Panc1 (cell line): ENCODE data around the gene LSM14A.

Experiments
- TF ChIP-seq, protein P1 (sequence below): fragments of 450-650 bp; IDR thresholded peaks from 2 replicates; pipeline ENCODE4 v1.5.1; 2017; ENCODE audit warnings: mild to moderate bottlenecking
- TF ChIP-seq, protein P2 (sequence below), 2 experiments: IDR thresholded peaks; 2 replicates each; pipeline ENCODE4 v1.6.1; 2011 to 2012; ENCODE audit warnings: low read depth in 2 of 2, control low read depth in 1 of 2, low read length in 1 of 2, mild to moderate bottlenecking in 1 of 2, moderate library complexity in 1 of 2; ENCODE audit not compliant: insufficient read depth in 1 of 2

DNA sequence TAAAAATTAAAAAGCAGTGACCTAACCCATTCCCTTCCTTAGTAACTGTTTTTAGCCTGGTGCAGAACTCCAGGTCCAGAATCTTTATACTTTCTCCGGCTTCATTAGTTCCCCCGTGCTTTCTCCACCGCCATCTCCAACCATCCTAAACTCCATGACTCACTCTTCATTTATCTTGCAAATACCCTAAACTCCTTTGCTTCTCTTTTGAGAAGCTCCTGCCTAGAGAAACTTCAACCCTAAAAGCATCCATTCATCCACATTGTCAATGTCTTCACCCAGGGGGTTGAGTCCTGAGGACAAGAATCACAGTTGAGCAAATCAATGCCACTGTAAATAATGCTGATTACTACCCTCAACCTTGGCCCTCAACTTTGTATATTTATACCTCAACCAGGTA is 65.0 kb downstream of the LSM14A start:
- TF ChIP-seq, protein P1, sequence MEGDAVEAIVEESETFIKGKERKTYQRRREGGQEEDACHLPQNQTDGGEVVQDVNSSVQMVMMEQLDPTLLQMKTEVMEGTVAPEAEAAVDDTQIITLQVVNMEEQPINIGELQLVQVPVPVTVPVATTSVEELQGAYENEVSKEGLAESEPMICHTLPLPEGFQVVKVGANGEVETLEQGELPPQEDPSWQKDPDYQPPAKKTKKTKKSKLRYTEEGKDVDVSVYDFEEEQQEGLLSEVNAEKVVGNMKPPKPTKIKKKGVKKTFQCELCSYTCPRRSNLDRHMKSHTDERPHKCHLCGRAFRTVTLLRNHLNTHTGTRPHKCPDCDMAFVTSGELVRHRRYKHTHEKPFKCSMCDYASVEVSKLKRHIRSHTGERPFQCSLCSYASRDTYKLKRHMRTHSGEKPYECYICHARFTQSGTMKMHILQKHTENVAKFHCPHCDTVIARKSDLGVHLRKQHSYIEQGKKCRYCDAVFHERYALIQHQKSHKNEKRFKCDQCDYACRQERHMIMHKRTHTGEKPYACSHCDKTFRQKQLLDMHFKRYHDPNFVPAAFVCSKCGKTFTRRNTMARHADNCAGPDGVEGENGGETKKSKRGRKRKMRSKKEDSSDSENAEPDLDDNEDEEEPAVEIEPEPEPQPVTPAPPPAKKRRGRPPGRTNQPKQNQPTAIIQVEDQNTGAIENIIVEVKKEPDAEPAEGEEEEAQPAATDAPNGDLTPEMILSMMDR: no peak
- TF ChIP-seq, protein P2, sequence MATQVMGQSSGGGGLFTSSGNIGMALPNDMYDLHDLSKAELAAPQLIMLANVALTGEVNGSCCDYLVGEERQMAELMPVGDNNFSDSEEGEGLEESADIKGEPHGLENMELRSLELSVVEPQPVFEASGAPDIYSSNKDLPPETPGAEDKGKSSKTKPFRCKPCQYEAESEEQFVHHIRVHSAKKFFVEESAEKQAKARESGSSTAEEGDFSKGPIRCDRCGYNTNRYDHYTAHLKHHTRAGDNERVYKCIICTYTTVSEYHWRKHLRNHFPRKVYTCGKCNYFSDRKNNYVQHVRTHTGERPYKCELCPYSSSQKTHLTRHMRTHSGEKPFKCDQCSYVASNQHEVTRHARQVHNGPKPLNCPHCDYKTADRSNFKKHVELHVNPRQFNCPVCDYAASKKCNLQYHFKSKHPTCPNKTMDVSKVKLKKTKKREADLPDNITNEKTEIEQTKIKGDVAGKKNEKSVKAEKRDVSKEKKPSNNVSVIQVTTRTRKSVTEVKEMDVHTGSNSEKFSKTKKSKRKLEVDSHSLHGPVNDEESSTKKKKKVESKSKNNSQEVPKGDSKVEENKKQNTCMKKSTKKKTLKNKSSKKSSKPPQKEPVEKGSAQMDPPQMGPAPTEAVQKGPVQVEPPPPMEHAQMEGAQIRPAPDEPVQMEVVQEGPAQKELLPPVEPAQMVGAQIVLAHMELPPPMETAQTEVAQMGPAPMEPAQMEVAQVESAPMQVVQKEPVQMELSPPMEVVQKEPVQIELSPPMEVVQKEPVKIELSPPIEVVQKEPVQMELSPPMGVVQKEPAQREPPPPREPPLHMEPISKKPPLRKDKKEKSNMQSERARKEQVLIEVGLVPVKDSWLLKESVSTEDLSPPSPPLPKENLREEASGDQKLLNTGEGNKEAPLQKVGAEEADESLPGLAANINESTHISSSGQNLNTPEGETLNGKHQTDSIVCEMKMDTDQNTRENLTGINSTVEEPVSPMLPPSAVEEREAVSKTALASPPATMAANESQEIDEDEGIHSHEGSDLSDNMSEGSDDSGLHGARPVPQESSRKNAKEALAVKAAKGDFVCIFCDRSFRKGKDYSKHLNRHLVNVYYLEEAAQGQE (IDR thresholded peaks at IDR 0.05; ENCODE audit: insufficient read depth in 1 of 2, low read depth in 2 of 2, low read length in 1 of 2): no peak
